ENCODE results near the gene MON2.
A peak's percentile ranks its signal among the peaks of the same experiment; 100 is the strongest.
"Not testable (repeated sequence)": the region's sequence is repeated elsewhere in the genome, so short reads cannot be mapped to it uniquely, and the experiment has no call there.

MON2 gene

DNA sequence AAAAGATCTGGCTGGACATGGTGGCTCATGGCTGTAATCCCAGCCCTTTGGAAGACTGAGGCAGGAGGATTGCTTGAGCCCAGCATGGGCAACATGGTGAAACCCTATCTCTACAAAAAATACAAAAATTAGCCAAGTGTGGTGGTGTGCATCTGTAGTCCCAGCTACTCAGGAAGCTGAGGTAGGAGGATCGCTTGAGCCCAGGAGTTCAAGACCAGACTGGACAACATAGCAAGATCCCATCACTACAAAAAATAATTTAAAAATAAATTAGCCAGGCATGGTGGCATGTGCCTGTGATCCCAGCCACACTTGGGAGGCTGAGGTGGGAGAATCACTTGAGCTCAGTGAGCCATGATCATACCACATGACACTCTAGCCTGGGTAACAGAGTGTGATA is 92.7 kb downstream of the MON2 start:
- not testable (repeated sequence) for DNase-seq

DNA sequence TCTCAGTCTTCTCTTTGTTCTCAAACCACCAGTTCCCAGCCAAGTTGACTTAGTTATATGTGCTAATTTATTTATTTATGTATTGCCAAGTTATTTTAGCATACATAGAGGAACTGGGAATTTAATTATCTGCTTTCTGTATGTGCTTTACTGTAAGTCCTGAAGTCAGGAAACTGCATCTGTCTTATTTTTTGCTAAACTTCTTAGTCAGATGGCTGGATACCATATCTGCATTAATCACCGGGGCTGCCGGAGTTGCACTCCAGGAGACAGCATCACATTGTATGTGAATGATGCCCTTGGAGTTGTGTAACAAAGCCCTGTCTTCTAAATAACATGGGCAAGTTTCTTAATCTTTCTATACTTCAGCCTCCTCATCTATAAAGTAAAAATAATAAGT is 96.2 kb downstream of the MON2 start:
- no peak for DNase-seq

DNA sequence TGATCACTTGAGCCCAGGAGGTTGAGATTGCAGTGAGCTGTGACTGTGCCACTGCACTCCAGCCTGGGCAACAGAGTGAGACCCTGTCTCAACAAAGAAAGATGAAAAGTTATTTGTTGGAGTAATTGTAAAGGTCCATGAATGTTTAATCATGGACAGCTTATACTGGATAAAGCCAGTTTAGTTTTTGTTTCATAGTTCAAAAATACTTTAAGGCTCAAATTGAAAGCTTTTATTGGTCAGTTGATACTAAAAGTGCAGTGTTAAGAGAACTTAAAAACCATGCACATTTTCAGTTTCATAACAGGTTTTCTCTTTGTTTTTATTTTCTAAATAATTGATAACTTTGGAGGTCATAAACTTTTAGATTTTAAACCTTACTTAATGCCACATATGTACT is 108.4 kb downstream of the MON2 start:
- no peak for DNase-seq

DNA sequence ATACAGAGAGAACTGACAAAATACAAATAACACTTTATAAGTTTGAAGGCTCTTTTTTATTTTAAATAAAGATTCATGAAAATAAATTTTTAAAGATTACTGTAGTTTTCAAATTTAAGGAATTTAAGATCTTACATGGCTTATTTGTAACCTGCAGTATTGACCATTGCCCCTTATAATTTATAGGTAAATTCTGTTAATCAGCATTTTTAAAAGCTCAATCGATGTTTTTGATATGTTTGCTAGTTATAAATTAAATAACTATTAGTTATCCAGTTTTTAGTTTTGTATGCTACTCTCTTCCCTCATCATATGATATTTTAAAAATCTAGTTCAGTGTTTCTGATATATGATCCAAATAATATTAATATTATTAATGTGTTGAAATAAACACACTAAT is 109.9 kb downstream of the MON2 start:
- DNase-seq: no peak

DNA sequence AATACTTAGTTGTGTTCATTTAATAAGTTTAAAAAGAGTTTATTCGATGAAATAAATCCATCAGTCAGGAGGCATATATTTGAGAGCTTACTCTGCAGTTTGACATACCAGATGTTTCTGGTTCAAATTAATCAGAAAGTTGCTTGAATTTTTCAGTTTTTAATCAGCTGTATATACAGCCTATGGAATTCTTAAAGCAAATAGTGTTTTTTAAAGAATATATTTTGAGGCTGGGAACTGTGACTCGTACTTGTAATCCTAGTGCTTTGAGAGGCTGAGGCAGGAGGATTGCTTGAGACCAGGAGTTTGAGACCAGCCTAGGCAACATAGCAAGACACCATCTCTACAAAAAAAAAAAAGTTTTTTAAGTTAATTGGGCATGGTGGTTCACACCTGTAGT is 112.1 kb downstream of the MON2 start:
- DNase-seq: no peak

DNA sequence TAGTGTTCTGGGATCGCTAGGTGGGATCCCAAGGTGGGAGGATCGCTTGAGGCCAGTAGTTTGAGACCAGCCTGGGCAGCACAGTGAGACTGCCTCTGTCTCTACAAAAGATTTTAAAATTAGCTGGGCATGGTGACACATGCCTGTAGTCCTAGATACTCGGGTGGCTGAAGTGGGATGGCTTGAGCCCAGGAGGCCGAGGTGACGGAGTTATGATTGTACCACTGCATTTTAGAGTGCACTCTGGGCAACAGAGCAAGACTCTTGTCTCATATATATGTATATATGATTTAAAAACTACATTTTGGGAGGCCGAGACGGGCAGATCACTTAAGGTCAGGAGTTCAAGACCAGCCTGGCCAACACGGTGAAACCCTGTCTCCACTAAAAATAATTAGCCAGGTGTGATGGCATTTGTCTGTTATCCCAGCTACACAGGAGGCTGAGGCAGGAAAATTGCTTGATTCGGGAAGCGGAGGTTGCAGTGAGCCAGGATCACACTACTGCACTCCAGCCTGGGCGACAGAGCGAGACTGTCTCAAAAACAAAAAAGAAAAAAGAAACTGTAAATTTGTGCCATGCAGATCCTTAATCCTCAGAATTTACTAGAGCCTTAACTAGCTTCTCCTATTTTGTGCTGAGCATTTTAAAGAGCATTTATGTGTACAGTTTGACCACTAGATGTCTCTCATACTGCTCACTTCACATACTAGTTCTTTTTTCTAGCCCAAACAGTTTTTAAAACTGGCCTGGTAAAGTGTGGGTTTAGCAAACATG is 114.8 kb downstream of the MON2 start:
- DNase-seq: peak; percentile 10

DNA sequence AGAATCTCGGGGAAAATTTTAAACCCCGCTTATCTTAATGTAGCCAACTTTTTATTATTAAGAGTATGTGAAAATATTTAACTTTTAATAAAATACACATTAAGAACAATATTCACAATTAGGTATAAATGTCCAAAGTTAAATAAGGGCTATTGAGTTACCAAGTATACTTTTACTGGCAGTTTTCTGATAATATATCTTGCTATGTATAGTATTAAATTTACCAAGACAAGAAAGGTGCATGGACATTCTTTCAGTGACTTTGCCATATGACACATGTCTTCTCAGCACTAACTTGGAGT is 115.4 kb downstream of the MON2 start:
- no peak for DNase-seq

DNA sequence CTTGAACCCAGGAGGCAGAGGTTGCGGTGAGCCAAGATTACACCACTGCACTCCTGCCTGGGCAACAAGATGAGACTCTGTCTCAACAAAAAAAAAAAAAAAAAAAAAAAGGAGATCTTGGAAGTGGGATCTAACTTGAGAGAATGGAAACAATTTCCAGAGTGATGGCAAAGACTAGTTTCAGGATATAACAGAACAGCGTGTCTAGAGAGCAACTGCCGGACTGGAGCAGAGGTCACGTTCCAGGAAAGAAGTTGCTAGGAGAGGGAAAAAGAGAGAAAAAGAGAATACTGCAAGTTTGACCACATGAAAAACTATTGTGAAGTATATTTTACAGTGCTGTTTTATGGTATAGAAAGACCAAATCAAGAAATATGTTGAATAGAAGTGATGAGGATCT is 118.0 kb downstream of the MON2 start:
- no peak for DNase-seq

DNA sequence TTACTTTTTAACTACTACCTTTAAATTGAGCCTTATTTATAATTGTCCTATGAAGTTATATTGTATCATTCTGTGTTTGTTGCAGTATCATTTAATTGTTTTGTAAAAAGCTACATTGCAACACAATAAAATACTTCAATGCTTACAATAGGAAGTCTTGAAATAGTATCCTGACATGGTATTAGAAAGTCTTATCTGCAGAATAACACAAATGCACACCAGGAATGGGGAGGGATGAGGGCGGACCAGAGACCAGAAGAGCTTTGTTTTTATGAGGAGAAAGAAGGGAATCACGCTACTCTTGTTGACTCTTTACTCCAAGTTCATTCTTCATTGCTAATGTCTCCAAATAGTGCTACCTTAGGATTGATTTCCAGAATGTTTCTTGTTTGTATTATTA is 120.2 kb downstream of the MON2 start:
- no peak for DNase-seq

DNA sequence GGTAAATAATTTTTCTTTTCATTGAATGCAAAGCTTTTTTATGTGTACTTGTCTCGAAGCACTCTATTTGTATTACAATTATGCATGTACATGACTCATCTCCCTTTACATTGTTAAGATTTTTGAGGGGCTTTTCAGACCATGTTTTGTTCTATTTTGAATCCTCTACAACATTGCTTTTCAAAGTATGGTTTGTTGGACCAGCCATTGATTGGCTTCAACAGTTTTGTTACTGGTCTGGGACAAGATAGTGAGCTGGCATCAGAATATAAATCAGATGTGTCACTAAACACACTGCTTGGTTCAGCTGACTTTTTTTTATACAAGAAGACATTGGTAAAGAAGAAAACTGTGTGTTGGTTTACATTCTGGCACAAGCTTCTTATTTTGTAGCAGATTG is 122.3 kb downstream of the MON2 start:
- no peak for DNase-seq

DNA sequence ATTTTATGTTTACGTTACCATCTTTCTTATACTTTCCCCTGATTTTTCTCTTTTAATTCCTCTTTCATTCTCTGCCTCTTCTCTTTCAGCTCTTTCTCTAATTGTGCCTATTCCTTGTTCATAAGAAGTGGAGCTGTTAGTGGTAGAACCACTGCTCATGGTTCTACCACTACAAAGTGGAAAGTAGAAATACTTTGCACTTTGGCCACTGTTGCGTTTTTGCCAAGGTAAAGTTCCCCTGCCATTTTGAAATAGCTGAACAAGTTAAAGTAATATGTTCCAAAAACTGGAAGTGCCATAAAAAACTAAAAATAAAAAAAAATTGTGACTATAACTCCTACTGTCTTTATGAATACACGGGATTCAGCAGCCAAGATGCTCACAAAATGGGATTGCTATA is 130.6 kb downstream of the MON2 start:
- no peak for DNase-seq

DNA sequence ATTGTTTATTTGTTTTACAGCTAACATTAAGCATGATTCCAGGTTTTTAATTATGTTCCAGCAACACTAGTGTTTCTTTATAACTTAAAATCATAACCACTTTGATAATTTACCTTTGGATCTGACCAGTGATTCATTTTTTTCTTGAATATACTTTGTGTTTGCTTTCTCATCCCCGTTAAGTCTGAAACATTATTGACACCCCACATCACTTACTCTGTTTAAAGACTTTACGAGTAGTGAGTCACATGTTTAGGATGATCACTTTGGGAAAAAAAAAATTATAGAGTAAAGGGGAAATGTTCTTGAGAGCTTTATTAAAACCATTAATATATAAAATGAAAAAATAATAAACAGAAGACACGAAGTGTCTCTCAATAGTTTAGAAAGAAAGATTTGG is 132.2 kb downstream of the MON2 start:
- DNase-seq: no peak

DNA sequence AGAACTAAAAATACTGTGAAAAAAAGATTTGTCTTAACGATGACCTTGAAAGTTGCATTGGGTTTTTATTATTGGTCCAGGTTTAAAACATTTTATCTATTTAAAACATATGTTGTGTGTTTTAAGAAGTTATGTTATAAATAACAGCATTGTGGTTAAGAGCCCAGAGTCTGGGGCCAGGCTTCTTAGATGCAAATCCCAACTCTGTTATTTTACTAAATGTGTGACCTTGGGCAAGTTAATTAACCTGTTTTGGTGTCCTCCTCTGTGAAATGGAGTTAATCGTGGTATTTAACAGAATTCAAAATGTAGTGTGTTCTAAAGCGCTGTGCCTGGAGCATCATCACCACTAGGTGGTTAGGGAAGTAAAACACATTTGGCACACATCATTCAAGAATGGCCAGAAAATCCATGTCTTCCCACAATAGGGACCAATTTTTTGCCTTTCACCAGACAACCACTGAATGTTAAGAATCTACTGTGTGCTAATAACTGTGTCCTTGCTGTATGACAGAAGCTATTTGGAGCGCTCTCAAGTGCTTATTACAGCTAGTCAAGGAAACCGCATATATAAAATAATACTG is 133.3 kb downstream of the MON2 start:
- no peak for DNase-seq

DNA sequence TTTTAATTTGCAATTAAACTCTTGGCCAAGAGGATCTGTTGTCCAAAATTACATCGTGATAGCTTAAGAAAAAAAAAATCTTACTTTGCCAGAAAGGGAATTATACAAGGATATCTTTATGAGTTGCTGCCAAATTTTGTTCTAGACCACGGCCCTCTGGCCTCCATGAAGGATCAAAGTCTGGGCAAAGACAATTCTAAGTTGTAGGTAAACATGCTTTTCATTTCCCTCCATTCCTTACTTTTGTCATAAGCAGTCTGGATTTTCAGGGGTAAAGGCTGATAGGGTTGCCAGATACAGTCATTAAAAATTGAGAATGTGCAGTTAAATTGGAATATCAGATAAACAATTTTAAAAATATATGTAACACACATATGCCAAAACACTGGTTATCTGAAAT is 135.1 kb downstream of the MON2 start:
- DNase-seq: no peak

DNA sequence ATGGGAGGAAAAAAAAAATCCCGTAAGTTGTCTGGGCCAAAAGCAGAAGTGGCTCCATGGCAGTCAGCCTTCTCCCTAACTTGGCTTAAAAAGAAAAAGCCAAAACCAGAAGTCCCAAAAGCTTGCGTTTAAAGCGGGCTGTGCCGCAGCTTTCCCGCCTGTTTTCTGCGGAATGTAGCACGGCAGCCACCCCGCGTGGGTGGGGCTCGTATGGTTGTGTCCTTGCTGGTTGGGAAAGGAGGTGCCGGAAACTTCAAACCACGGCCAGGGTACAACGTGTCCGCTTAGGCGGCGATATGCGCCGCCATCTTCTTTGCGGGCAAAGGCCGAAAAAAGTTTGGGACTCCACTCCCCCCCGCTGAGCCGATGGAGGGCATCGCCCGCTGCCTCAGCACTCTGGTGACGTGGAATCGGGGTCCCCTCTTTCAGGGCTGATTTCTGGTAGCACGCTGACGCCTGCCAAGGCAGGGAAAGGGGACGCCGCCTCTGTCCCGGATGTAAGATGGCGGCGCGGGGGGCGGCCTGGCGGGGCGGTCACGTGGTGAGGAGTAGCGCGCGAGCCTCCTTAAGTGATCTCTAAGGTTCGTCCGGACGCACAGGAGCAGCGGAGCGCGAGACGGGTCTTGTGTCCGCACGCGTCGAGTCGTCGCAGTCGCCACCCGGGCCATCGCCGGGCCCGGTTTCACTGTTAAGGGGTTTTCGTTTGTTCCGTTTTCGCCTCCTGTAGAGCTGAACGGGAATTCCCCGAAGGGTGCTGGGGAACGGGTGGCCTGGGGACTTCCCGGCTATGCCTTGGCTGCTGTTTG is 135.8 kb downstream of the MON2 start:
- DNase-seq: peak; percentile 70

DNA sequence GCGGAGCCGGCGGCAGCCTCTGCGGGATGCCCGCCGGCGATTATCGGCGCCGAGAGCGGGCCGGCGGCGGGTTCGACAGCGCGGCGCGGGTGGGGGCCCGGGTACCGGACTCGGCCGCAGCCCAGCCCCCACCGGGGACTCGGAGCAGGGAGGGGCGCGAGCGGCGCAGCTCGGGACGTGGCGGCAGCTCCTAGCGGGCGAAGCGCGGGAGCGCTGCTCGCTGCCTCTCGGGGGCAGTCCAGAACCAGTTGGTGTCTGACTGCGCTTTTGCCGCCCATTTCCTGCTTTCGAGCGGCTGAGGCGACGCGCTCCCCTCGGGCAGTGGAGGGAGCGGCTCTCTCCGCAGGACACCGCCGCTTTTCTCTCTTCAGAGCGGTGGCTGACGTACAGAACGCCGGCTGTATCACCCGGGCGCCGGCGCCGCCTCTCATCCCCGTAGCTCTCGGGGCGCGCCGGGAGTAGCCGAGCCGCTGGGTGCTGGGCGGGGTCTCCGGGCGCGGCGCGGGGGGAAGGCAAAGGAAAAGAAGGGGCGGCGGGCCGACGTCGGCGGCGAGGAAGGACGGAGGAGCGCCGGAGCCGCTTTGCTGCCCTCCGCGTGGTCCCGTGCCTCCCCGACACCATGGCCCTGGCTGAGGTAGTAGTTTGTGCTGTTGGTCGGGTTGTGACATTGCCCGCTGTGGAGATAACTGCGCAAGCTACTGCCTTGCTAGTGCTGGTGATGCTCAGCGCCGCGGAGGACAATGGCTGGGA is 136.6 kb downstream of the MON2 start:
- peak; percentile 32 for DNase-seq

DNA sequence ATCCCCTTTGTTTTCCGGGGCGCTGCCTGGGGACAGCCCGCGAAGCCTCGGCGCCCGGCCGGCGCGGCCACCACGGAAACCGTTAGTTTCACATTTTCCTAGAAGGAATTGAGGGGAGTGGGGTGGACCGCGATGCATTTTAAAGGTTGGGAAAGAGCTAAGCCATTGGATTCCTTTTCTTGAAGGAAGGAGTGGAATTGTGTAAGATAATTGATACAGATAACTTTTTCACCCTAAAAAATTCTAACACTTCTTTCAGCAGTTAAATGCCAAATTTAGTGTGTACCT is 137.1 kb downstream of the MON2 start:
- no peak for DNase-seq

DNA sequence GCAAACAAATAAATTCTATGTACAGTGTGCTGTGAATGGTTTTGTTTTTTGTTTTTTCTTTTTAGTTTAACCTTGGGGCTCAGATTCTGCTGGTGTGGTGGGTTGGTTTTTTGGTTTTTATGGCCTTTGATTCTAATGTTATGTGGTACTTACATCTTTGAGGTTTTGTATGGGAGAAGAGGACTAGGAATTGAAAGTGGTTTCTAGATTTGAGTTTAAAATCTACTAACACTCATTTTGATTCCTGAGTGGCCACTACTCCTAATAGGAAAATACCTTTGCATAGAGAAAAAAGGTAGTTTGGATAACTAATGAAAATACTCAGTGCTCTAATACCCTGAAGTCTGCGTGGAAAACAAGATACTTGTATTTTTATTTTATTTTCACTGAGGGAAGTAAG is 137.7 kb downstream of the MON2 start:
- DNase-seq: no peak

DNA sequence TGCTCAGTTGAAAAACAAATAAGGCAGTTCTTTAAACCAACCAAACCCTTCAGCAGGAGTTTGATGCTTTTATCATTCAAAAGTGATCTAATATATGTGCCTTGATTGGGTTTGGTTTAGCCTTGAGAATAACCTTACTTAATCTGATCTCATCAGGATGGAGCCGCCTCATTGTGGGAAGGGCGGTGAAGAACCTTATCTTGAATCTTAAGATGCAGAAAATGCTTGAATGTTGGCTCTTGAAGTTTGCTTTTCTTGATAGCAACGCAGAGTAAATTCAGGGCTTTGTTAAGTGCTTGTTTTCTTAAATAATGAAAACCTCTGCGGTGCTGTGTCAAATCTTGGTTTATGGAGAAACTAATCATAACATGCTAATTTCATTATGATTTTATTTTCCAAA is 138.2 kb downstream of the MON2 start:
- peak; percentile 13 for DNase-seq

DNA sequence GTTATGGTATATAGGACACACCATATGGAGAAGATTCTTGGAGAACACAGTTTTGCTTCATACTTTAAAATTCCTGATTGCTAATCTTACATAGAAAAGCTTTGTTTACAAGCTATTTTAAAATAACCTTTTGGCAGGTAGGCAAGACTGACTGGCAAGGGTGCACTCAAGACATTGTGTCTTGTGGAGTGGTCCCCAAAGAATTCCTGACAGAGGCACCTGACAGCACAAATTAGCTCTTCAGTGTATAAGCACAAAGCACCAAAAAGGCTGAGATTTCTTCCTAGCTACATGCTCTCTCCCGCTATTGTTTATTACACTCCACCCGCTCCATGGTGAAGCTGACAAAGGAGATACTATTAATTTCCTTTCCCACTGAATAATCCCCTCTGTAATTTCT is 139.4 kb downstream of the MON2 start:
- peak; percentile 48 for DNase-seq

DNA sequence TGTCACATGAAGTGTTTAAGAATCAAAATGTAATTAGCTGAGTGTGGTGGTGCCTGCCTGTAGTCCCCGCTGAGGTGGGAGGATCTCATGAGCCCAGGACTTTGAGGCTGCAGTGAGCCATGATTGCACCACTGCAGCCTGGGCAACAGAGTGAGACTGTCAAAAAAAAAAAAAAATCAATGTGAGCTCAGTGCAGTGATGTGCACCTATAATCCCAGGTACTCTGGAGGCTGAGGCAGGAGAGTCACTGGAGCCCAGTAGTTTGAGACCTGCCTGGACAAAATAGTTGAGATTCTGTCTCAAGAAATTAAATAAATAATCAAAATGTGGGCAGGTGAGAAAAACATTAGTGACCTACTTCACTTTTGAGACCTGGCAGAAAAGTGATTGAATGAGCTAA is 140.0 kb downstream of the MON2 start:
- DNase-seq: no peak

DNA sequence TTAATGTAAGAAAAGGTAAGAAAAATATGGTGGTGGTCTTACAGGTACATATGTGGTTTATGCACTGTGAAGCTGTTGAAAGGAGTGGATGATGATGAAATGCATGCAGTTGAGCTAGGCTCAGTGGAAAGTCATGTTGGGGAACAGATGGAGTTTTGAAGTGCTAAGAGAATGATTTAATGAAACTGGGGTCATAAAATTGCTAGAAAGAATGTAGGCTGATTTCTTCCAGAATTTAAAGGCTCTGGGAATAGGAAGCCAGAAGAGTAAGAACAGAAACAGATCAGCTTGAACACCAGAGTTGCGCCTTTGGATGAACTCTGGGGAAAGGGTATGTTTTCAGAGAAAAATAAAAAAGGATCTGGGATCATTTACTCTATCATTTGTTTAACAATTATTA is 146.5 kb downstream of the MON2 start:
- DNase-seq: no peak

DNA sequence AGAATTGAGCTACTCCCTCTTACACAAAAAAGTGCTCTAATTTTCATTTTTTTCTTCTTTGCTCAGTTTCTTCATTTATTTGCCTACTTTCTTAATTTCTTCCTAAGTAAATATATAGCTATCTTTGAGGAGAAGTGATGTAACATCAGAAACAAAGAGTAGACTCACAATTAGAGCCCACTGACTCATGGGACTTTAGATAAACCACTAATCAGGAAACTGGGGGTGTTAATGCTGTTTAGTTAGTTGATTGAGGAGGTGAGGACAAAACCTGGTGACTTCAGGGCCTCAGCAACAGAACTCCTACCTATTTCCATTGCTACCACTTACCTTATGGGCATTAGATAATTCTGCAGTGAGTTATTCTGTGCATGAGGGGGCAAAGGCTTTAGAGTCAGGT is 151.7 kb downstream of the MON2 start:
- DNase-seq: no peak

DNA sequence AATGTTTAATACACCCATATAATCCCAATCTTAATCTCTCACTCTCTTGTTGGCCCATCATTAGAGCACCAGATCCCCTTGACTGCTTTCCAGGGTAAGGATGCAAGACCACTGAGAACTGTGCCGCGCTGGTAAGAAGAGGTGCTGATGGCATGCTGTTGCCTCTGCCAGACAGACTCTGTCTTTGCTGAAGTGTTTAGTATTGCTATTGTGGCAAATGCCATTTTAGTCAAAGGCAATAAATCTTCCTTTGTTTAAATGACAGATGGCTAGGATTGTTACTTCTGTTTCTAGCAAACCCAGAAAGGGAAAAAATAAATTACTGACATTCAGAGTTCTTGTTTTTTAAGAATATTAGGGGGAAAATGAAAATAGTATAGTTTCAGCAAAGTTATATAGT is 152.3 kb downstream of the MON2 start:
- no peak for DNase-seq

All from DMS79 treated with DMSO at 0.1 percent for 48 hours (cell line).